HG02763 (cell line): ENCODE data around the gene ATXN7L2.

Source experiments
- ATAC-seq: cut with Tn5 transposase; IDR thresholded peaks from one replicate; pipeline ENCODE4 v1.9.1; 2021; ENCODE audit warnings: mild to moderate bottlenecking, moderate library complexity; ENCODE audit not compliant: unreplicated experiment

The ATXN7L2 gene

GRCh38 chr1:109474697-109475096 lies 9.0 kb upstream of the ATXN7L2 start:
- no peak for ATAC-seq

GRCh38 chr1:109475261-109475660 lies 8.4 kb upstream of the ATXN7L2 start:
- ATAC-seq: no peak

- no peak for ATAC-seq
Measured at GRCh38 chr1:109476825-109477224, 6.9 kb upstream of the ATXN7L2 start.

GRCh38 chr1:109477821-109478220 lies 5.9 kb upstream of the ATXN7L2 start:
- ATAC-seq: no peak

GRCh38 chr1:109478806-109479205 lies 4.9 kb upstream of the ATXN7L2 start:
- no peak for ATAC-seq

GRCh38 chr1:109479311-109479710 lies 4.4 kb upstream of the ATXN7L2 start:
- no peak for ATAC-seq

- no peak for ATAC-seq
Measured at GRCh38 chr1:109479901-109480300, 3.8 kb upstream of the ATXN7L2 start.

GRCh38 chr1:109481646-109482045 lies 2.1 kb upstream of the ATXN7L2 start:
- ATAC-seq: no peak

- no peak for ATAC-seq
Measured at GRCh38 chr1:109482242-109482641, 1.5 kb upstream of the ATXN7L2 start.

GRCh38 chr1:109482791-109483671 lies 674 bp upstream of the ATXN7L2 start:
- ATAC-seq: peak; percentile 16

GRCh38 chr1:109484519-109484975 lies 842 bp downstream of the ATXN7L2 start:
- ATAC-seq: no peak

- no peak for ATAC-seq
Measured at GRCh38 chr1:109485001-109485400, 1.3 kb downstream of the ATXN7L2 start.

GRCh38 chr1:109487261-109487660 lies 3.6 kb downstream of the ATXN7L2 start:
- no peak for ATAC-seq

- ATAC-seq: no peak
Measured at GRCh38 chr1:109488201-109488600, 4.5 kb downstream of the ATXN7L2 start.

- ATAC-seq: no peak
Measured at GRCh38 chr1:109488696-109489095, 5.0 kb downstream of the ATXN7L2 start.

GRCh38 chr1:109490029-109490933 lies 6.6 kb downstream of the ATXN7L2 start:
- no peak for ATAC-seq

GRCh38 chr1:109490934-109491302 lies 7.2 kb downstream of the ATXN7L2 start:
- no peak for ATAC-seq

- no peak for ATAC-seq
Measured at GRCh38 chr1:109491372-109491771, 7.7 kb downstream of the ATXN7L2 start.

- no peak for ATAC-seq
Measured at GRCh38 chr1:109492779-109493178, 9.1 kb downstream of the ATXN7L2 start.

GRCh38 chr1:109493227-109493626 lies 9.5 kb downstream of the ATXN7L2 start:
- no peak for ATAC-seq

GRCh38 chr1:109493805-109494539 lies 10.3 kb downstream of the ATXN7L2 start, which contains the start of gene CYB561D1:
TSS of gene CYB561D1 (plus strand) at chr1:109494094. CDS start at chr1:109494140, 46 bp downstream.
- peak; percentile 81 for ATAC-seq
